Right lobe of liver (tissue), 6 donors: ENCODE results near the gene VSX1. TPM values are rescaled to one million over a fixed set of nuclear protein-coding genes. Genes with fewer than 3 reads are reported as not detected.

Experiments used
- ATAC-seq, 4 donors: fragments of 200-7000 bp; cut with Tn5 transposase; one replicate each; pipeline ENCODE4 v1.9.1; 2020; ENCODE audit warnings: mild to moderate bottlenecking in 4 of 4, moderate library complexity in 4 of 4
- DNase-seq, 3 donors: peaks; one replicate each; pipeline ENCODE4 v3.0.0-alpha.2; 2020
- H3K27ac ChIP-seq, 3 donors: fragments of 200-600 bp; one replicate each; pipeline ENCODE4 v1.8.0; 2022
- H3K27me3 ChIP-seq, 2 donors: fragments of 200-600 bp; one replicate each; pipeline ENCODE4 v1.8.0; 2022
- H3K36me3 ChIP-seq, 4 donors: fragments of 200-600 bp; sonication (generic) in 1 of 4; one replicate each; pipeline versions ENCODE4 v1.5.1 to v1.8.0; 2017 to 2022; ENCODE audit warnings: control low read depth in 1 of 4
- H3K4me1 ChIP-seq, 4 donors: fragments of 200-600 bp; sonication (generic) in 1 of 4; one replicate each; pipeline versions ENCODE4 v1.5.1 to v1.8.0; 2017 to 2022; ENCODE audit warnings: control low read depth in 1 of 4
- H3K4me3 ChIP-seq, 3 donors: fragments of 200-600 bp; one replicate each; pipeline ENCODE4 v1.8.0; 2022
- H3K9me3 ChIP-seq, 4 donors: fragments of 200-600 bp; sonication (generic) in 1 of 4; one replicate each; pipeline versions ENCODE4 v1.5.1 to v1.8.0; 2017 to 2022; ENCODE audit warnings: control low read depth in 1 of 4
- POLR2A ChIP-seq: fragments of 450-650 bp; IDR thresholded peaks from one replicate; pipeline ENCODE4 v1.6.1; 2017; ENCODE audit warnings: antibody characterized with exemption, mild to moderate bottlenecking
- WGBS: methylation state at CpG from one replicate; pipeline ENCODE4 v1.1.6; 2018; ENCODE audit warnings: low coverage, low lambda C conversion rate; ENCODE audit not compliant: insufficient coverage; ENCODE audit errors: missing lambda C conversion rate; 5-methylcytosine and 5-hydroxymethylcytosine counted together
- intact Hi-C, 2 donors: fragments of 100-400 bp; cut with DNase I; formaldehyde crosslinking; loops; one replicate each; pipeline versions ENCODE4 v1.11.2 to v1.14.1; 2022
- total RNA-seq, 6 experiments: library from RNA; depleted of rRNA in 2 of 6; stranded (reverse); fragments of >200 nt in 2 of 6; fragmentation: NEBNext Ultra II Directional in 3 of 6; extraction: Animal tissue kit (Norgen Biotek cat#: 25700) in 3 of 6; gene quantifications; one replicate each; pipeline versions ENCODE4 v1.1.0 to v1.2.4, GENCODE V29; 2016 to 2023
- TF ChIP-seq, protein P1 (sequence below), 4 donors: fragments of 200-600 bp in 3 of 4; fragments of 450-650 bp in 1 of 4; IDR thresholded peaks; one replicate each; pipeline versions ENCODE4 v1.5.1 to v1.8.0; 2016 to 2022; ENCODE audit warnings: antibody characterized with exemption in 4 of 4, mild to moderate bottlenecking in 2 of 4
- donor health status: DM: no; HTN: yes; CAD: no.
- donor health status: DM: no; HTN: no; CAD: no.
- donor health status: DM: no; HTN: no; CAD: no.
- donor health status: DM: no; HTN: yes; CAD: no.
- donor health status: DM: no; HTN: yes; CAD: no.

VSX1 gene
- total RNA-seq, 6 experiments from 2014 or later = 0.25 to 0.73 TPM; not detected in 4

DNA sequence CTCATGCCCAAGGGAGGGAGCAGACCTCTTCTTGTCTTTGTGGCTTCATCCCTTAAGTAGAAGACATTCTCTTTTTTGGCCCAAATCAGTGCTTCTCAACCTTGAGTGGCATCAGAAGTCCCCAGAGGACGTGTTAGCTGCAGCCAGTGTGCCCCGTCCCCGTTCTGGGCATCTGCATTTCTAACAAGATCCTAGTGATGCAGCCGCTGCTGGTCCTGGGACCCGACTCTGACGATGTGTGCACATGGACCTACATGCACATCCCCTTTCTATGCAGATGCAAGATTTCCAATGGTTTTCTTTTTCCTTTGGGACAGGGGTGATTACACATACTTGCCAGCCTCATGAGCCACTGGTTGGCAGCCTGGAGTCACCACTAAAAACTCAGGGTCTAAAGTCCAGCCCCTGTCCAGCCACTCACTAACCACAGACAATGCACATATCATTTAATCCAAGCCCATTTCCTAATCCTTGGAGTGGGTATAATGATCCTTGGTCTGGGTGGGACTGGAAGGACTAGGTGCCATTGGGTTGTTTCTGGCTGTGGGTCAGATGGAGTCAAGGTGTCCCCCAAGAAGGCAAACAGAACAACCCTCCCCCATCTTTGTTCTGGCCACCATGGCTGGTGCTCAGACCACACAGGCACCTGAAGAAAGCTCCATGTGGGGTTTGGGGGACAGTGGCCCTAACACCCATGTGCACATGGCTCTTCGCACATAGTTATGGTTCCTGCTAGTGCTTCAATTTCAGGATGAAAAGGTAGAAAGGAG, 30.4 kb downstream of the VSX1 start:
- Histone ChIP-seq H3K36me3 (no peaks in the 10 kb centered on the region), H3K27ac (peak overlapping the region in 1 of 3 donors; percentile 80), H3K9me3 (no peaks in the 10 kb centered on the region), H3K4me3 (no peak overlapping the region), H3K27me3 (no peaks in the 10 kb centered on the region), H3K4me1 (peaks cover 3 to 86% (median 15%) of the 10 kb centered on the region in 4 donors)
- no peak for TF ChIP-seq POLR2A
- TF ChIP-seq, protein P1, sequence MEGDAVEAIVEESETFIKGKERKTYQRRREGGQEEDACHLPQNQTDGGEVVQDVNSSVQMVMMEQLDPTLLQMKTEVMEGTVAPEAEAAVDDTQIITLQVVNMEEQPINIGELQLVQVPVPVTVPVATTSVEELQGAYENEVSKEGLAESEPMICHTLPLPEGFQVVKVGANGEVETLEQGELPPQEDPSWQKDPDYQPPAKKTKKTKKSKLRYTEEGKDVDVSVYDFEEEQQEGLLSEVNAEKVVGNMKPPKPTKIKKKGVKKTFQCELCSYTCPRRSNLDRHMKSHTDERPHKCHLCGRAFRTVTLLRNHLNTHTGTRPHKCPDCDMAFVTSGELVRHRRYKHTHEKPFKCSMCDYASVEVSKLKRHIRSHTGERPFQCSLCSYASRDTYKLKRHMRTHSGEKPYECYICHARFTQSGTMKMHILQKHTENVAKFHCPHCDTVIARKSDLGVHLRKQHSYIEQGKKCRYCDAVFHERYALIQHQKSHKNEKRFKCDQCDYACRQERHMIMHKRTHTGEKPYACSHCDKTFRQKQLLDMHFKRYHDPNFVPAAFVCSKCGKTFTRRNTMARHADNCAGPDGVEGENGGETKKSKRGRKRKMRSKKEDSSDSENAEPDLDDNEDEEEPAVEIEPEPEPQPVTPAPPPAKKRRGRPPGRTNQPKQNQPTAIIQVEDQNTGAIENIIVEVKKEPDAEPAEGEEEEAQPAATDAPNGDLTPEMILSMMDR (IDR thresholded peaks at IDR 0.05) = no peak
- DNase-seq (peak in 1 of 3 donors; percentile 7), ATAC-seq (no peak)
- WGBS = 92% methylated on average over 4 of the region's 7 CpGs
- intact Hi-C loops = no loop called here

DNA sequence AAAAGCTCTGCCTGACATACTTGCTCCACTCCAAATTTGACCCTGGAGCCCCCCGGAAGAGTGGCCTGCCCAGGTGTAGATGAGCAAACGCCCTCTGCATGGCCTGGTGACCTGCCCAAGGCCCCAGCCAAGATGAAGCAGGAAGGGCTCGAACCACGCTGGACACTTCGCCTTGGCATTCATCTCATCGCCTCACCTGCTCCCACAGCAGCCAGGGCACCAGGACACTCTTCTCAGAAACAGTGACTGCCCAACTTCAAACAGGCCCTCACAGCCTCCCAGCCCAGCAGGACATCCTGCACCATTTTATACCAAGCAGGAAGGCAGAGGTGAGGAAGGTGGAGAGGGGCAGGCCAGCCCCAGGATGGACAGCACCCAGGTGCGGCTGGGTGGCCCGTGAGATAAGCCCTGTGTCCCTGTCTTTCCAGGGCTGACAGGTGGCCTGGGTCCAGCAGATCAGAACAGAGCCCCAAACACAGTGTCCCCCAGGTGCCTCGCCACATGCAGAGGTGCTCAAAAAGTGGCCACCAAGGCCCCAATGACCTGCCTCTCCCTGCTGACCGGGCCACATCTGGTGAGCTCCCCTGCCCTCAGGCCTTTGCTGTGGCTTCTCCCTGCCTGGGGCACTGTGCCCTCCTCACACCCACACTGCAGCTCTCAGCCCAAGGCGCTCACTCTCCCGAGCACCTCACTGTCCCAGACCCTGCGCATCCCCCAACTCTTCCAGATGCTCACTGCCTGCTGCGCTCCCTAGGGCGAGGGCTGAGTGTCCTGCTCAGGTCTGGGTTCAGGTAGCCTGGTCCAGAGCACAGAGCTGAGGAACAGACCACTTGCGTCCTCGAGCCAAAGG, 31.2 kb downstream of the VSX1 start:
- ATAC-seq = no peak
- no peaks in the 10 kb centered on the region for H3K27me3 ChIP-seq
- H3K9me3 ChIP-seq = no peaks in the 10 kb centered on the region
- H3K27ac ChIP-seq = no peak overlapping the region
- peaks cover 3 to 87% (median 16%) of the 10 kb centered on the region in 4 donors for H3K4me1 ChIP-seq
- peak in 1 of 3 donors; percentile 31 for DNase-seq
- H3K4me3 ChIP-seq = no peak overlapping the region
- H3K36me3 ChIP-seq = no peaks in the 10 kb centered on the region
- intact Hi-C loops = no loop called here
- no CpG with 5 or more reads among the region's 17 CpGs for WGBS
- TF ChIP-seq, protein P1 (IDR thresholded peaks at IDR 0.05) = no peak
- no peak for TF ChIP-seq POLR2A

DNA sequence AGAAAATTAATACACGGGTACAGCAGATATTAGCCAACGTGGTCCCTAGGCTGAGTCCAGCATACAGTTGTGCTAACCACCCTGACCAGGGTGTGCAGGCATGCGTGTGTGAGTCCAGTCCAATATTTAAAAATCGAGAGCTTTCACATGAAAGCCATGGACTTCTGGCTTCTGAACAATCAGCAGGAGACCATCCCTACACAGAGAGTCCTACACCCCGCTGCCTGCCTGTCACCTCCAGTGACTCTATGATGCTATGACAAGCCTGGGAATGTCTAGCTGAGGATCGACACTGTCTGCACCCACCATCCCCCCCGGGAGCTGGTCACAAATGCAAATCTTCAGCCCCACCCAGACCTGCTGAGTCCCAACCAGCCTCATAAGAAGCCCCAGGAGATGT, 31.9 kb downstream of the VSX1 start:
- intact Hi-C loops = no loop called here
- TF ChIP-seq, protein P1 (IDR thresholded peaks at IDR 0.05) = no peak
- TF ChIP-seq POLR2A = no peak
- Histone ChIP-seq H3K27ac (no peak overlapping the region), H3K36me3 (no peaks in the 10 kb centered on the region), H3K27me3 (no peaks in the 10 kb centered on the region), H3K4me1 (peaks cover 3 to 88% (median 20%) of the 10 kb centered on the region in 4 donors), H3K4me3 (no peak overlapping the region), H3K9me3 (no peaks in the 10 kb centered on the region)
- DNase-seq = no peak
- ATAC-seq = no peak
- WGBS = 100% methylated on average over 4 of the region's 7 CpGs

DNA sequence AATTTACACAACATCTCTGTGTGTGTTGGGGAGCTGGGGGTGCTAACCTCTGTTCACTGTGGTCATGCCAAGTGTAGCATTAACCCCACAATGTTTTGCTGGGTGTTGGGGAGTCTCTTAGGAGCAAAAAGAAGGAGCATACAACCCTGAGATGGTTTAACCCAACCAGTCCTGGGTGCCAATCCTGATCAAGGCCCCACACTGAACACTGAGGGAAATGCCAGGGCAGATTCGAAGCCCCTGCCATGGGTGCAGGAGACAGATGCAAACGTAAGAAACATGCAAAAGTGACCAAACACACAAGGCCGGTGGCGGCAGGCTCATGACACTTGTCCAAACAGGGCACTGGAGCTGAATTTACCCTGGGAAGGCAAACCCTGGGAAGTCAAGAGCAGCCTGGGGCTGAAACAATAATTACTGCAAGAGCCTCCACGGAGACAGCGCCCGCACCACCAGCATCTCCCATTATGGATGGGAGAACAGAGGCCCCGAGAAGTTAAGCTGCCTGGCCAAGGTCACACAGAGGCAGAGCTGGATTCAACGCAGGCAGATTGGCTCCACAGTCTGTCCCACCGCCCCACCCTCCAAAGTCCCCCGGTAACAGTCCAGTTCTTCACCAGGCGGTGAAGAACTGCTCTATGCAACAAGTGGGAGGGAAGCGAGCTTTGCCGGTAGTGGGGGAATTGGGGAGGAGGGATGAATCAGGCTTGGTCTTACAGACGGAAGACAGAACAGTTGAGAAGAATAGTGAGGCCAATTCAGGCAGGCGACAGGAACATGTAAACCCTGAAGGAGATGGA, 32.5 kb downstream of the VSX1 start:
- WGBS = 87% methylated on average over 7 of the region's 16 CpGs
- Histone ChIP-seq H3K36me3 (no peaks in the 10 kb centered on the region), H3K27me3 (no peaks in the 10 kb centered on the region), H3K4me3 (no peak overlapping the region), H3K4me1 (peaks cover 3 to 88% (median 20%) of the 10 kb centered on the region in 4 donors), H3K27ac (no peak overlapping the region), H3K9me3 (no peaks in the 10 kb centered on the region)
- TF ChIP-seq, protein P1 (IDR thresholded peaks at IDR 0.05) = no peak
- no peak for TF ChIP-seq POLR2A
- ATAC-seq (no peak), DNase-seq (peak in 1 of 3 donors; percentile 26)
- intact Hi-C loops = loop anchor here (5.0 kb wide), 2 partner anchors 42 to 57 kb away; partner anchors contain the start of gene APMAP (in 1 of the 2)
